Endothelial cell of umbilical vein (primary cell): ENCODE measurements around the gene LRRK1. TPM values are rescaled to one million over a fixed set of nuclear protein-coding genes. Genes with fewer than 3 reads are reported as not detected.
A peak's percentile ranks its signal among the peaks of the same experiment; 100 is the strongest.

Experiments used
- BruUV-seq: library from RNA; stranded (reverse); fragments of 400-500 nt; replicated peaks from 2 replicates; lab custom pipeline; 2021; lab: Mats Ljungman, UMichigan
- CTCF ChIA-PET: fragments of 300-600, 350-600 bp; sonication (Branson Sonifier 250); formaldehyde crosslinking; loops from one replicate; lab custom pipeline; 2021; ENCODE audit warnings: antibody characterized with exemption, inconsistent platforms; lab: Charles Lee
- POLR2A ChIA-PET: fragments of 300-600, 350-600 bp; sonication (Branson Sonifier 250); formaldehyde crosslinking; loops from one replicate; lab custom pipeline; 2021; ENCODE audit warnings: antibody characterized with exemption, inconsistent platforms; lab: Charles Lee
- DNase-seq: peaks from one replicate; pipeline ENCODE4 v3.0.0-alpha.2; 2011; ENCODE audit warnings: low read depth, low spot score
- FAIRE-seq: peaks from 2 replicates; lab custom pipeline; 2011; peaks lifted over from hg19 to GRCh38; lab: Jason Lieb, UNC
- H2AFZ ChIP-seq: 2 replicates; pipeline ENCODE4 v1.6.0; 2012; ENCODE audit warnings: low read depth, low read length, control low read depth, inconsistent platforms
- H3K27ac ChIP-seq: 2 replicates; pipeline ENCODE4 v1.5.1; 2011; ENCODE audit warnings: low read depth, mild to moderate bottlenecking, control low read depth, low read length, moderate library complexity; ENCODE audit not compliant: insufficient read depth
- H3K27me3 ChIP-seq, 2 experiments: 2 replicates each; pipeline versions ENCODE4 v1.6.0 to v1.6.1; 2011; ENCODE audit warnings: low read length in 2 of 2, mixed read lengths in 1 of 2; ENCODE audit not compliant: control insufficient read depth in 2 of 2, insufficient read depth in 2 of 2
- H3K36me3 ChIP-seq, 2 experiments: 2 replicates in 1 of 2; 3 replicates in 1 of 2; pipeline ENCODE4 v1.5.1; 2011; ENCODE audit warnings: low read length in 2 of 2, mild to moderate bottlenecking in 1 of 2, moderate library complexity in 1 of 2; ENCODE audit not compliant: control insufficient read depth in 2 of 2, insufficient read depth in 2 of 2; ENCODE audit errors: extremely low read depth in 1 of 2
- H3K4me1 ChIP-seq: 3 replicates; pipeline ENCODE4 v1.5.1; 2011; ENCODE audit warnings: mild to moderate bottlenecking, low read length; ENCODE audit not compliant: control insufficient read depth, insufficient read depth; ENCODE audit errors: extremely low read depth
- H3K4me2 ChIP-seq: 2 replicates; pipeline ENCODE4 v1.6.1; 2011; ENCODE audit warnings: low read length, control low read depth, mixed read lengths; ENCODE audit not compliant: insufficient read depth
- H3K4me3 ChIP-seq, 3 experiments: fragments of 200-600 bp in 1 of 3; sonication (generic), shearing (Covaris generic) in 1 of 3; replicated peaks in 1 of 3; 2 replicates each; pipeline ENCODE4 v1.5.1; 2011 to 2016; ENCODE audit warnings: control low read depth in 3 of 3, low read length in 3 of 3, mild to moderate bottlenecking in 2 of 3, inconsistent platforms in 1 of 3, low read depth in 1 of 3, moderate library complexity in 1 of 3; ENCODE audit not compliant: insufficient read depth in 1 of 3
- H3K79me2 ChIP-seq: 2 replicates; pipeline ENCODE4 v1.6.0; 2012; ENCODE audit warnings: low read length, inconsistent platforms; ENCODE audit not compliant: control insufficient read depth, insufficient read depth
- H3K9ac ChIP-seq: replicated peaks from 2 replicates; pipeline ENCODE3; 2011; ENCODE audit warnings: low read length, control low read depth; ENCODE audit not compliant: insufficient read depth; ENCODE audit errors: extremely low read depth
- H3K9me1 ChIP-seq: replicated peaks from 3 replicates; pipeline ENCODE4 v1.6.0; 2011; ENCODE audit warnings: mild to moderate bottlenecking, low read length; ENCODE audit not compliant: control insufficient read depth, insufficient read depth; ENCODE audit errors: extremely low read depth
- H3K9me3 ChIP-seq: replicated peaks from 2 replicates; pipeline ENCODE4 v1.5.1; 2012; ENCODE audit warnings: low read length, inconsistent platforms; ENCODE audit not compliant: control insufficient read depth, insufficient read depth
- H4K20me1 ChIP-seq: replicated peaks from 2 replicates; pipeline ENCODE3; 2011; ENCODE audit warnings: mild to moderate bottlenecking, low read length; ENCODE audit not compliant: control insufficient read depth, insufficient read depth; ENCODE audit errors: extremely low read depth
- EZH2 ChIP-seq: IDR thresholded peaks from 2 replicates; pipeline ENCODE4 v1.6.1; 2012; ENCODE audit warnings: borderline replicate concordance, low read depth, mild to moderate bottlenecking, moderate library complexity, low read length, inconsistent platforms; ENCODE audit not compliant: severe bottlenecking
- FOS ChIP-seq: IDR thresholded peaks from 2 replicates; pipeline ENCODE4 v1.6.1; 2011; ENCODE audit warnings: mild to moderate bottlenecking, low read length, moderate library complexity, borderline replicate concordance; ENCODE audit not compliant: insufficient read depth
- GATA2 ChIP-seq: IDR thresholded peaks from 2 replicates; pipeline ENCODE4 v1.7.0; 2011; ENCODE audit warnings: low read depth, mild to moderate bottlenecking, moderate library complexity, mixed read lengths, low read length; ENCODE audit not compliant: insufficient read length, insufficient read depth
- JUN ChIP-seq: IDR thresholded peaks from 2 replicates; pipeline ENCODE4 v1.6.1; 2011; ENCODE audit warnings: borderline replicate concordance, low read depth; ENCODE audit not compliant: insufficient read length, insufficient read depth
- MAX ChIP-seq: IDR thresholded peaks from 2 replicates; pipeline ENCODE4 v1.6.1; 2011; ENCODE audit not compliant: insufficient read depth, insufficient read length
- MYC ChIP-seq: IDR thresholded peaks from one replicate; pipeline ENCODE4 v1.6.1; 2011; ENCODE audit warnings: mild to moderate bottlenecking, low read depth, low read length
- POLR2A ChIP-seq: IDR thresholded peaks from 2 replicates; pipeline ENCODE4 v1.6.1; 2012; ENCODE audit warnings: low read depth, mild to moderate bottlenecking, control low read depth, low read length
- POLR2AphosphoS5 ChIP-seq: IDR thresholded peaks from 2 replicates; pipeline ENCODE4 v1.6.1; 2012; ENCODE audit warnings: low read depth, mild to moderate bottlenecking, control low read depth, low read length, moderate library complexity; ENCODE audit not compliant: insufficient read depth
- dilution Hi-C: fragments of 300-500 bp; cut with MboI; formaldehyde crosslinking; loops from one replicate; pipeline ENCODE4 v1.15.0; 2019; ENCODE audit warnings: low sequenced_read_pairs; ENCODE audit not compliant: extremely low pct_ligation_motif_present
- intact Hi-C: fragments of 100-400 bp; cut with micrococcal nuclease; formaldehyde crosslinking; loops from one replicate; pipeline ENCODE4 v1.10.0; 2022
- polyA plus RNA-seq, 4 experiments: library from polyadenylated mRNA; depleted of rRNA in 3 of 4; stranded (reverse) in 3 of 4; unstranded in 1 of 4; fragments of >200 nt; gene quantifications; 2 replicates each; pipeline versions ENCODE4 v1.2.1 to v1.2.3, GENCODE V29; 2011 to 2012; ENCODE audit warnings: missing spikeins in 1 of 4
- total RNA-seq: library from RNA; stranded (reverse); gene quantifications from 2 replicates; pipeline ENCODE4 v1.2.3, GENCODE V29; 2021
- TF ChIP-seq, protein P1 (sequence below), 2 donors: IDR thresholded peaks; 1 replicate in 1 of 2; 2 replicates in 1 of 2; pipeline ENCODE4 v1.5.1; 2011; ENCODE audit warnings: low read length in 2 of 2, mild to moderate bottlenecking in 2 of 2, moderate library complexity in 2 of 2, control low read depth in 1 of 2, inconsistent platforms in 1 of 2, low read depth in 1 of 2; ENCODE audit not compliant: insufficient read depth in 1 of 2; ENCODE audit errors: extremely low read depth in 1 of 2

LRRK1 gene
- total and polyA plus RNA-seq, 2 donors (not counting 3 experiments of a cell fraction or from before 2014, with no cell fraction given), result 11.0 to 22.1 TPM

GRCh38 chr15:101031213-101031612 lies 112.1 kb downstream of the LRRK1 start:
- Histone ChIP-seq H3K4me3 (no peak overlapping the region), H3K4me1 (no peaks in the 10 kb centered on the region), H3K36me3 (peaks cover 0 to 7% of the 10 kb centered on the region in 2 experiments), H3K4me2 (no peak overlapping the region), H4K20me1 (no peaks in the 10 kb centered on the region), H3K9ac (no peak overlapping the region), H3K9me3 (no peaks in the 10 kb centered on the region), H3K9me1 (no peaks in the 10 kb centered on the region), H3K27ac (no peak overlapping the region), H2AFZ (no peak overlapping the region), H3K79me2 (no peaks in the 10 kb centered on the region), H3K27me3 (no peaks in the 10 kb centered on the region)
- ChIA-PET POLR2A (no interaction called here), CTCF (interaction anchor here (1.6 to 1.7 kb wide), 2 partner anchors 9 to 23 kb away, joined by 4 to 5 read pairs; no protein-coding TSS in a partner anchor)
- TF ChIP-seq, protein P1, sequence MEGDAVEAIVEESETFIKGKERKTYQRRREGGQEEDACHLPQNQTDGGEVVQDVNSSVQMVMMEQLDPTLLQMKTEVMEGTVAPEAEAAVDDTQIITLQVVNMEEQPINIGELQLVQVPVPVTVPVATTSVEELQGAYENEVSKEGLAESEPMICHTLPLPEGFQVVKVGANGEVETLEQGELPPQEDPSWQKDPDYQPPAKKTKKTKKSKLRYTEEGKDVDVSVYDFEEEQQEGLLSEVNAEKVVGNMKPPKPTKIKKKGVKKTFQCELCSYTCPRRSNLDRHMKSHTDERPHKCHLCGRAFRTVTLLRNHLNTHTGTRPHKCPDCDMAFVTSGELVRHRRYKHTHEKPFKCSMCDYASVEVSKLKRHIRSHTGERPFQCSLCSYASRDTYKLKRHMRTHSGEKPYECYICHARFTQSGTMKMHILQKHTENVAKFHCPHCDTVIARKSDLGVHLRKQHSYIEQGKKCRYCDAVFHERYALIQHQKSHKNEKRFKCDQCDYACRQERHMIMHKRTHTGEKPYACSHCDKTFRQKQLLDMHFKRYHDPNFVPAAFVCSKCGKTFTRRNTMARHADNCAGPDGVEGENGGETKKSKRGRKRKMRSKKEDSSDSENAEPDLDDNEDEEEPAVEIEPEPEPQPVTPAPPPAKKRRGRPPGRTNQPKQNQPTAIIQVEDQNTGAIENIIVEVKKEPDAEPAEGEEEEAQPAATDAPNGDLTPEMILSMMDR (IDR thresholded peaks at IDR 0.05; ENCODE audit: extremely low read depth in 1 of 2, insufficient read depth in 1 of 2, low read depth in 1 of 2, low read length in 2 of 2), result no peak
- TF ChIP-seq MYC, result no peak
- TF ChIP-seq POLR2A, result no peak
- FAIRE-seq, result peak; percentile 79
- no TSS peak for BruUV-seq
- intact Hi-C loops (no loop called here), dilution Hi-C loops (no loop called here)
- DNase-seq, result peak; percentile 73

- Histone ChIP-seq H3K4me1 (no peaks in the 10 kb centered on the region), H2AFZ (no peak overlapping the region), H3K9me3 (no peaks in the 10 kb centered on the region), H3K79me2 (no peaks in the 10 kb centered on the region), H3K27me3 (no peaks in the 10 kb centered on the region), H4K20me1 (no peaks in the 10 kb centered on the region), H3K36me3 (peaks cover 0 to 5% of the 10 kb centered on the region in 2 experiments), H3K4me3 (no peak overlapping the region), H3K4me2 (no peak overlapping the region), H3K9me1 (no peaks in the 10 kb centered on the region), H3K27ac (no peak overlapping the region), H3K9ac (no peak overlapping the region)
- ChIA-PET POLR2A (no interaction called here), CTCF (interaction anchor here (1.0 kb wide), 1 partner anchor 12 kb away, joined by 3 read pairs; no protein-coding TSS in a partner anchor)
- FAIRE-seq (no peak), DNase-seq (no peak)
- BruUV-seq, result no TSS peak
- TF ChIP-seq MAX, result no peak
- TF ChIP-seq MYC, result no peak
- TF ChIP-seq EZH2, result no peak
- TF ChIP-seq GATA2, result no peak
- TF ChIP-seq POLR2AphosphoS5, result no peak
- no peak for TF ChIP-seq POLR2A
- no peak for TF ChIP-seq FOS
- TF ChIP-seq JUN, result no peak
- TF ChIP-seq, protein P1 (IDR thresholded peaks at IDR 0.05; ENCODE audit: extremely low read depth in 1 of 2, insufficient read depth in 1 of 2, low read depth in 1 of 2, low read length in 2 of 2), result no peak
- intact Hi-C loops (no loop called here), dilution Hi-C loops (no loop called here)
Observed at GRCh38 chr15:101033801-101034200, 114.6 kb downstream of the LRRK1 start.
